HepG2 (cell line): ENCODE measurements around the gene MFAP4. TPM values are rescaled to one million over a fixed set of nuclear protein-coding genes. Genes with fewer than 3 reads are reported as not detected.

Experiments used
- HMGXB3 ChIP-seq: sonication (generic); formaldehyde crosslinking; IDR thresholded peaks from 2 replicates; pipeline ENCODE4 v1.4.0; 2020; ENCODE audit warnings: missing genetic modification reagents, borderline replicate concordance
- HNF4A ChIP-seq: sonication (generic); formaldehyde crosslinking; IDR thresholded peaks from 2 replicates; pipeline ENCODE4 v1.4.0; 2020; ENCODE audit warnings: missing genetic modification reagents
- POGZ ChIP-seq: sonication (generic); formaldehyde crosslinking; IDR thresholded peaks from 2 replicates; pipeline ENCODE4 v1.4.0; 2020; ENCODE audit warnings: mild to moderate bottlenecking, missing genetic modification reagents
- SAFB2 ChIP-seq: sonication (generic); formaldehyde crosslinking; IDR thresholded peaks from 2 replicates; pipeline ENCODE4 v1.5.1; 2020; ENCODE audit warnings: missing genetic modification reagents, low read depth, mild to moderate bottlenecking, borderline replicate concordance
- SOX6 ChIP-seq, 2 experiments: fragments of 450-650 bp in 1 of 2; sonication (generic) in 1 of 2; formaldehyde crosslinking in 1 of 2; IDR thresholded peaks; 2 replicates each; pipeline versions ENCODE4 v1.4.0 to v1.6.1; 2017 to 2020; ENCODE audit warnings: antibody characterized with exemption in 1 of 2, mild to moderate bottlenecking in 1 of 2, missing genetic modification reagents in 1 of 2
- SP140L ChIP-seq: sonication (generic); formaldehyde crosslinking; IDR thresholded peaks from 2 replicates; pipeline ENCODE4 v1.4.0; 2020; ENCODE audit warnings: missing genetic modification reagents, borderline replicate concordance
- UBTF ChIP-seq: sonication (generic); formaldehyde crosslinking; IDR thresholded peaks from 2 replicates; pipeline ENCODE4 v1.4.0; 2020; ENCODE audit warnings: mild to moderate bottlenecking, missing genetic modification reagents
- ZNF264 ChIP-seq: sonication (generic); formaldehyde crosslinking; IDR thresholded peaks from 2 replicates; pipeline ENCODE4 v1.4.0; 2020; ENCODE audit warnings: missing genetic modification reagents
- ZNF367 ChIP-seq: sonication (generic); formaldehyde crosslinking; IDR thresholded peaks from 2 replicates; pipeline ENCODE4 v1.4.0; 2020; ENCODE audit warnings: missing genetic modification reagents, borderline replicate concordance
- ZNF761 ChIP-seq: sonication (generic); formaldehyde crosslinking; conservative IDR thresholded peaks from 2 replicates; pipeline ENCODE4 v1.4.0; 2020; ENCODE audit warnings: mild to moderate bottlenecking, missing genetic modification reagents
- ZNF768 ChIP-seq: sonication (generic); formaldehyde crosslinking; IDR thresholded peaks from 2 replicates; pipeline ENCODE4 v1.4.0; 2020; ENCODE audit warnings: missing genetic modification reagents
- ZNF772 ChIP-seq: sonication (generic); formaldehyde crosslinking; IDR thresholded peaks from 2 replicates; pipeline ENCODE4 v1.5.0; 2020; ENCODE audit warnings: mild to moderate bottlenecking, missing genetic modification reagents
- ZNF790 ChIP-seq: sonication (generic); formaldehyde crosslinking; IDR thresholded peaks from 2 replicates; pipeline ENCODE4 v1.8.0; 2022; ENCODE audit warnings: missing genetic modification reagents, mild to moderate bottlenecking, borderline replicate concordance
- ZNF878 ChIP-seq: sonication (generic); formaldehyde crosslinking; IDR thresholded peaks from 2 replicates; pipeline ENCODE4 v1.8.1; 2023; ENCODE audit warnings: mild to moderate bottlenecking, missing genetic modification reagents, moderate library complexity
- polyA plus RNA-seq, 8 experiments: library from polyadenylated mRNA; depleted of rRNA in 3 of 8; stranded (reverse) in 7 of 8; unstranded in 1 of 8; fragments of >200 nt; fragmentation: Illumina TruSeq in 4 of 8; extraction: Trizol in 4 of 8; gene quantifications; 2 replicates each; pipeline versions ENCODE4 v1.2.1 to v1.2.3, GENCODE V29; 2011 to 2016; ENCODE audit warnings: low read depth in 4 of 8, missing spikeins in 1 of 8, mixed read lengths in 1 of 8; ENCODE audit not compliant: insufficient read depth in 1 of 8
- total RNA-seq, 5 experiments: library from RNA; depleted of rRNA; stranded (reverse); fragments of >200 nt; fragmentation: Illumina TruSeq; extraction: Trizol; gene quantifications; 2 replicates each; pipeline ENCODE4 v1.2.3, GENCODE V29; 2016; ENCODE audit warnings: low read depth in 1 of 5
- TF ChIP-seq, protein P1 (sequence below): sonication (generic); formaldehyde crosslinking; IDR thresholded peaks from 2 replicates; pipeline ENCODE4 v1.4.0; 2020; ENCODE audit warnings: missing genetic modification reagents

Gene MFAP4
- total and polyA plus RNA-seq, 2 of the 13 experiments (the other 11 are each of a cell fraction or from before 2014, with no cell fraction given): 0.08 TPM; not detected in 1

DNA sequence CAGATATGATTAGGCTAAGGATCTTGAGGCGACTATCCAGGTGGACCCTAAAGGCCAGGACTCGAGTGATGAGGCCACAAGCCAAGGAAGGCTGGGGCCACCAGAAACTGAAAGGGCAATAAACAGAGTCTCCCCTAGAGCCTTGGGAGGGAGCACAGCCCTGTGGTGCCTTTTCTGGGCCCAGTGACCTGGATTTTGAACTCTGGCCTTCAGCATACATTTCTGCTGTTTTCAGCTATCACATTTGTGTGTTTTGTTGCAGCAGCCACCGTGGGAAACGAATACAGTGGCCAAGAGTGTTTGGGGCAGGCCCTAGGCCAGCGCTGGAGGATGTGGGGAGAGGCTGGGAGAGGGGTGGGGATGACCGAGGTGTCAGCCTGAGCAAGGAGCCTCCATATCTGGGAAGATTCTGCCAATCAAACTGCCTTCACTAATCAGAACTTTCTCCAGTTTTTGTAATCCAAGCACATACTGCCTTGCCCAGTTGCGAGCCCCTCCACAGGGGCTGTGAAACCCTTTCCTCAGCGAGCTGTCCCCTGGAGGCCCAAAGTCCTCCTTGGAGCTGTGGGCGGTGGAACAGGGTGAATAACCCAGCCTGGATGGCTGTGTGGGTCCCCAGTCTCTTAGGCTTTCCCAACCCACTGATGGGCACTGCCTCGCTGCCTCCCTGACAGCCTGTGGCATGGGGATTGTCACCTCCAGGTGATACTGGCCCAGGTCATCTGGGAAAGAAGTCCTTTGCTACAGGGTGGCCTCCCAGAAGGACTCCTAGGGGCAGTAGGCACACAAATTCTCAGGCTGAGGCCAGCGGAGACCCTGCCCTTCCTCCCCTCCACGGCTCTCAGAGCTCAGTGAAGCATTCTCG lies 41.3 kb downstream of the MFAP4 start (continued):
- TF ChIP-seq HMGXB3 (CRISPR knock-in tag) (no peak), ZNF761 (no peak), UBTF (CRISPR knock-in tag) (0 out of 2 replicates have a peak, but pooled peaks have one; percentile 8), SAFB2 (0 out of 2 replicates have a peak, but pooled peaks have one; percentile 8), SP140L (CRISPR knock-in tag) (no peak), SOX6 (IDR thresholded peaks at IDR 0.05) (no peak), SOX6 (CRISPR knock-in tag; IDR thresholded peaks at IDR 0.05) (peak; percentile 50; the same call in 1 of the 2 replicates), ZNF768 (CRISPR knock-in tag) (peak; percentile 93), ZNF367 (no peak), POGZ (0 out of 2 replicates have a peak, but pooled peaks have one; percentile 16), ZNF772 (no peak; the same call in 1 of the 2 replicates), ZNF264 (CRISPR knock-in tag) (0 out of 2 replicates have a peak, but pooled peaks have one; percentile 38), ZNF790 (no peak), HNF4A (CRISPR knock-in tag) (peak; percentile 86), ZNF878 (CRISPR knock-in tag) (no peak)
- TF ChIP-seq, protein P1, sequence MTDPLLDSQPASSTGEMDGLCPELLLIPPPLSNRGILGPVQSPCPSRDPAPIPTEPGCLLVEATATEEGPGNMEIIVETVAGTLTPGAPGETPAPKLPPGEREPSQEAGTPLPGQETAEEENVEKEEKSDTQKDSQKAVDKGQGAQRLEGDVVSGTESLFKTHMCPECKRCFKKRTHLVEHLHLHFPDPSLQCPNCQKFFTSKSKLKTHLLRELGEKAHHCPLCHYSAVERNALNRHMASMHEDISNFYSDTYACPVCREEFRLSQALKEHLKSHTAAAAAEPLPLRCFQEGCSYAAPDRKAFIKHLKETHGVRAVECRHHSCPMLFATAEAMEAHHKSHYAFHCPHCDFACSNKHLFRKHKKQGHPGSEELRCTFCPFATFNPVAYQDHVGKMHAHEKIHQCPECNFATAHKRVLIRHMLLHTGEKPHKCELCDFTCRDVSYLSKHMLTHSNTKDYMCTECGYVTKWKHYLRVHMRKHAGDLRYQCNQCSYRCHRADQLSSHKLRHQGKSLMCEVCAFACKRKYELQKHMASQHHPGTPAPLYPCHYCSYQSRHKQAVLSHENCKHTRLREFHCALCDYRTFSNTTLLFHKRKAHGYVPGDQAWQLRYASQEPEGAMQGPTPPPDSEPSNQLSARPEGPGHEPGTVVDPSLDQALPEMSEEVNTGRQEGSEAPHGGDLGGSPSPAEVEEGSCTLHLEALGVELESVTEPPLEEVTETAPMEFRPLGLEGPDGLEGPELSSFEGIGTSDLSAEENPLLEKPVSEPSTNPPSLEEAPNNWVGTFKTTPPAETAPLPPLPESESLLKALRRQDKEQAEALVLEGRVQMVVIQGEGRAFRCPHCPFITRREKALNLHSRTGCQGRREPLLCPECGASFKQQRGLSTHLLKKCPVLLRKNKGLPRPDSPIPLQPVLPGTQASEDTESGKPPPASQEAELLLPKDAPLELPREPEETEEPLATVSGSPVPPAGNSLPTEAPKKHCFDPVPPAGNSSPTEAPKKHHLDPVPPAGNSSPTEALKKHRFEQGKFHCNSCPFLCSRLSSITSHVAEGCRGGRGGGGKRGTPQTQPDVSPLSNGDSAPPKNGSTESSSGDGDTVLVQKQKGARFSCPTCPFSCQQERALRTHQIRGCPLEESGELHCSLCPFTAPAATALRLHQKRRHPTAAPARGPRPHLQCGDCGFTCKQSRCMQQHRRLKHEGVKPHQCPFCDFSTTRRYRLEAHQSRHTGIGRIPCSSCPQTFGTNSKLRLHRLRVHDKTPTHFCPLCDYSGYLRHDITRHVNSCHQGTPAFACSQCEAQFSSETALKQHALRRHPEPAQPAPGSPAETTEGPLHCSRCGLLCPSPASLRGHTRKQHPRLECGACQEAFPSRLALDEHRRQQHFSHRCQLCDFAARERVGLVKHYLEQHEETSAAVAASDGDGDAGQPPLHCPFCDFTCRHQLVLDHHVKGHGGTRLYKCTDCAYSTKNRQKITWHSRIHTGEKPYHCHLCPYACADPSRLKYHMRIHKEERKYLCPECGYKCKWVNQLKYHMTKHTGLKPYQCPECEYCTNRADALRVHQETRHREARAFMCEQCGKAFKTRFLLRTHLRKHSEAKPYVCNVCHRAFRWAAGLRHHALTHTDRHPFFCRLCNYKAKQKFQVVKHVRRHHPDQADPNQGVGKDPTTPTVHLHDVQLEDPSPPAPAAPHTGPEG (CRISPR knock-in tag): no peak
